Gastroesophageal sphincter (tissue), 3 donors: ENCODE measurements around the gene CDH11.

ENCODE experiments used
- CTCF ChIP-seq, 4 experiments: fragments of 200-600 bp in 2 of 4; fragments of 450-650 bp in 2 of 4; sonication (generic) in 1 of 4; IDR thresholded peaks; one replicate each; pipeline ENCODE4 v1.5.1; 2017 to 2019; ENCODE audit warnings: antibody characterized with exemption in 4 of 4, mild to moderate bottlenecking in 2 of 4, moderate library complexity in 2 of 4
- EP300 ChIP-seq: sonication (generic); formaldehyde crosslinking; IDR thresholded peaks from one replicate; pipeline ENCODE4 v1.6.1; 2017; ENCODE audit warnings: antibody characterized with exemption, mild to moderate bottlenecking
- POLR2A ChIP-seq, 2 donors: fragments of 450-650 bp; IDR thresholded peaks; one replicate each; pipeline ENCODE4 v1.6.1; 2017; ENCODE audit warnings: antibody characterized with exemption in 2 of 2, mild to moderate bottlenecking in 2 of 2, moderate library complexity in 1 of 2
- POLR2AphosphoS5 ChIP-seq: sonication (generic); formaldehyde crosslinking; IDR thresholded peaks from one replicate; pipeline ENCODE4 v1.6.1; 2017; ENCODE audit warnings: antibody characterized with exemption

- TF ChIP-seq POLR2A (IDR thresholded peaks at IDR 0.05) (no peak), CTCF (IDR thresholded peaks at IDR 0.05) (no peak), EP300 (no peak), POLR2AphosphoS5 (no peak)
Measured at GRCh38 chr16:65142276-65142675, 20.4 kb upstream of the CDH11 start.
